Islet of Langerhans (tissue), 1 donor: Measurements from ENCODE around the gene NLK.
"Not testable (repeated sequence)": the region's sequence is repeated elsewhere in the genome, so short reads cannot be mapped to it uniquely, and the experiment has no call there.

ENCODE experiments used
- FAIRE-seq: peaks from one replicate; lab custom pipeline; 2011; peaks lifted over from hg19 to GRCh38; lab: Jason Lieb, UNC

Gene NLK

DNA sequence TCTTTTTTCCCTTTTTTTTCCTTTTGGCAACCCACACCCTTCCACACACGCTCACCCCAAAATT lies at the start of gene NLK:
NLK (plus strand) TSS at position 21 of the 64 bp plus-strand sequence. CDS start 197 bp downstream, outside the sequence.
- no peak for FAIRE-seq

GRCh38 chr17:27993161-27993695 lies 49.2 kb upstream of the NLK start:
- no peak for FAIRE-seq

GRCh38 chr17:27993723-27994310 lies 48.7 kb upstream of the NLK start:
- no peak for FAIRE-seq

- no peak for FAIRE-seq
These were observed 47.9 kb upstream of the NLK start for GRCh38 chr17:27994586-27994985.

GRCh38 chr17:27995554-27995953 lies 46.9 kb upstream of the NLK start:
- FAIRE-seq, result no peak

DNA sequence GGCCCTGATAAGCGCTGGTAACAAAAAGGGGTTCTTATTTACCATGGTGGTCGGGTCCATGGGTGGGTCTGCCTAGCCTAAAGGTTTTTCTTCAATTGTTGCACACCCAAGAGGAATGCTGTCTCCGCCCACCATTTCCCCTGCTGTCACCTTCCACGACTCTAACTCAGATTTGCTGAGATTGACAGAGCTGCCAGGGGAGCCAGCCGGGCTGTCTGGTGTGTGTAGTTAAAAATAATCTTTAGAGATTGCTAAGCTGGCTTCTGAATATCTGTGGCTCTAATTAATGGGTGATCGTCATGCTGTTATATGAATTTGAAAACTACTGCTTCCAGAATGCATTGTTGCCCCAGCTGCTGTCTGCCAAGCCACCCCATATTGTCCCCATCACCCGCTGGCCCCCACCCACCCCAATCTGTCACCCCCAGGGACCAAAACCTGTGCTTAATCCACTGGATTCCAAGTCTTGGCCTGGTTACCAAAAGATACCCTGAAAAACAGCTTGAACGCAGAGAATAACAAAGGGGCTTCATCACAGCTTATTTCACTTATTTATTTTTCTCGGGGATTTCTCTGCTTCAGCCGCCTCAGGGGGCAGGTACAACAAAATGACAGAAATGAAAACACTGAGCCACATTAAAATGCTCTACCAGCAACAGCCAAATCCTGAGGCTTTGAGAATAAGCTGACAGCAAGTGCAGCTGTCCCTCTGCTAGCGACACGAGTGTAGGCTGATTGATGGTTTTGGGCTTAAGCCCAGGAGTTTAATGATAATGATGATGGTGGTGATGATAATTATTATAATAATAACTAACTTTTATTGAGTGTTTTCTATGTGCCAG lies 46.1 kb upstream of the NLK start:
- FAIRE-seq, result no peak

- no peak for FAIRE-seq
These were observed 45.5 kb upstream of the NLK start for GRCh38 chr17:27997044-27997401.

DNA sequence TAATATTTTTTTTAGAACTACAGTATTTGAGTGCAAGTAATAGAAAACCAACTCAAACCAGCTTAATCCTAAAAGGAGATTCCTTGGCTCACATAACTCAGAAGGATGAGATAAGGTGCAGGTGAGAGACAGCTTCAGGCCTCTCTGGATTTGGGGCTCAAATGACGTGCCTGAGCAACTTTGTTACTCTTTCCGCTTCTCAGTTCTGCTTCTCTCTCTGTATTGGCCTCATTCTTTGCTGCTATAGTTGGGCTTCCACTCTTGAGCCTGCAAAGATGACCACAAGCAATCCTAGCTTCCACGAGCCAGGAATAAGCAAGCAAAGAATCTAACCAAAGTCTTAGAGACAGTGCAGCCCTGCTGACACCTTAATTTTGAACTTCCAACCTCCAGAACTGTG lies 45.0 kb upstream of the NLK start:
- FAIRE-seq, result no peak

DNA sequence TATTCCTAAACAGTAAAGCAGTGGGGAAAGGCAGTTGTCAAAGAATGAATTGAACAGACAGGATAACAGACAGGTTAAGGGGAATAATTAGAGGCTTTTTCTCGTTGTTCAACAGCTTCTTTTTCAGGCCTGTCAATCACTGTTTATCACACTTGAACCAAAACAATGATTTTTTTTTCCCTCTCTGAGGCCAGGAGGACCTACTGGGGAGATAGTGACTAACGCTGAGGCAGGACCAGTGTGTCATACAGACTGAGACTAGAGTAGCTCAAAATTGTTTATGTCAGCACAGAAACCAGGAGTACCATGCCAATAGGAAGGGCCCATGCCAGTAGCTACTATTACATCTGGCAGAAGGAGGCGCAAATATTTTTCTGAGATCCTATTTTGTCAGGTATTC lies 41.3 kb upstream of the NLK start:
- no peak for FAIRE-seq

- no peak for FAIRE-seq
These were observed 38.1 kb upstream of the NLK start for GRCh38 chr17:28004344-28004743.

DNA sequence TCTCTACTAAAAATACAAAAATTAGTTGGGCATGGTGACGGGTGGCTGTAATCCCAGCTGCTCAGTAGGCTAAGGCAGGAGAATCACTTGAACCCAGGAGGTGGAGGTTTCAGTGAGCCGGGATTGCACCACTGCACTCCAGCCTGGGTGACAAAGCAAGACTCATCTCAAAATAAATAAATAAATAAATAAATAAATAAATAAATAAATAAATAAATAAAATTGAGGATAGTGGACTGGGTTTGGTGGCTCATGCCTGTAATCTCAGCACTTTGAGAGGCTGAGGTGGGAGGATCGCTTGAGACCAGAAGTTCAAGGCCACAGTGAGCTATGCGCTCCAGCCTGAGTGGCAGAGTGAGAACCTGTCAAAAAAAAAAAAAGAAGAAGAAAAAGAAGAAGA lies 34.6 kb upstream of the NLK start:
- not testable (repeated sequence) for FAIRE-seq

- no peak for FAIRE-seq
These were observed 34.0 kb upstream of the NLK start for GRCh38 chr17:28008513-28008912.

- FAIRE-seq, result no peak
These were observed 32.1 kb upstream of the NLK start for GRCh38 chr17:28010406-28010805.

- FAIRE-seq, result no peak
These were observed 23.9 kb upstream of the NLK start for GRCh38 chr17:28018439-28019070.

- no peak for FAIRE-seq
These were observed 22.0 kb upstream of the NLK start for GRCh38 chr17:28020515-28020914.

- FAIRE-seq, result no peak
These were observed 13.4 kb upstream of the NLK start for GRCh38 chr17:28029044-28029443.

GRCh38 chr17:28030386-28030785 lies 12.1 kb upstream of the NLK start:
- peak; percentile 84 for FAIRE-seq

- no peak for FAIRE-seq
These were observed 11.3 kb upstream of the NLK start for GRCh38 chr17:28031174-28031573.

DNA sequence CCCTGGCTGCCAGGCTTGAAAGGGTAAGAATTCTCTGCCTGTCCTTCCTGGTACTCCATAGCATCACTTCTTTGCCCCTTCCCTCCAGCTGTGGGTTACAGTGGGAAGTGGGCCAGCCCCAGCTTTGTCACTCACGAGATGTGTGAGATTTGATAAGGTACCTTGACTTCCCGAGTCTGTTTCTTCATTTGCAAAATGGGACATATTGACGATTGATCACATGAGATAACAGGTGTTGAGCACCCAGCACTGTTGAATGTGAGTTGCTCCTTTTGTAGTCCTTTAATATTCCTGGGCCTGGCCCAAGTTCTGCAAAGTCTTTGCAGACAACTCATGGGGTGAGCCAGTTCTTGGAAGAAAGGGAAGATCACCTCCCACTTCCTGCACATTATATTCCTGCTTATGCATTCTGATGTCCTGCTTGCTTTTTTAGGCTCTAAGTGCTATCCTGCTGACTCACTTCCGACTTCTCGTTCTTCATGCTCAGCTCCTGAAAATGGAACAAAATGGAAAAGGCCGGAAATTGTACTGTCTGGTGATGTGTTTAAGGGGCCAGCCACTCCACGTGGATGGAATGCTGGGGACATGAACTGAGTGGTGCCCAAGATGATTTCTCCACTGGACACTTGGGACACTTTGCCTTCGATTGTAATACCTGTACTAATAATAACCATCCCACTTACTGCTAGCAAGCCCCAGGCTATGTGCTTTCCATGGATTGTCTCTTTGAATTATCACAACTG lies 8.3 kb upstream of the NLK start:
- no peak for FAIRE-seq

DNA sequence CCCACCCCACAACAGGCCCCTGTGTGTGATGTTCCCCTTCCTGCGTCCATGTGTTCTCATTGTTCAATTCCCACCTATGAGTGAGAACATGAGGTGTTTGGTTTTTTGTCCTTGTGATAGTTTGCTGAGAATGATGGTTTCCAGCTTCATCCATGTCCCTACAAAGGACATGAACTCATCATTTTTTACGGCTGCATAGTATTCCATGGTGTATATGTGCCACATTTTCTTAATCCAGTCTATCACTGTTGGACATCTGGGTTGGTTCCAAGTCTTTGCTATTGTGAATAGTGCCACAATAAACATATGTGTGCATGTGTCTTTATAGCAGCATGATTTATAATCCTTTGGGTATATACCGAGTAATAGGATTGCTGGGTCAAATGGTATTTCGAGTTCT lies 7.0 kb upstream of the NLK start:
- FAIRE-seq, result not testable (repeated sequence)

- not testable (repeated sequence) for FAIRE-seq
These were observed 6.6 kb upstream of the NLK start for GRCh38 chr17:28035884-28036283.

GRCh38 chr17:28038802-28039201 lies 3.7 kb upstream of the NLK start:
- FAIRE-seq, result no peak

DNA sequence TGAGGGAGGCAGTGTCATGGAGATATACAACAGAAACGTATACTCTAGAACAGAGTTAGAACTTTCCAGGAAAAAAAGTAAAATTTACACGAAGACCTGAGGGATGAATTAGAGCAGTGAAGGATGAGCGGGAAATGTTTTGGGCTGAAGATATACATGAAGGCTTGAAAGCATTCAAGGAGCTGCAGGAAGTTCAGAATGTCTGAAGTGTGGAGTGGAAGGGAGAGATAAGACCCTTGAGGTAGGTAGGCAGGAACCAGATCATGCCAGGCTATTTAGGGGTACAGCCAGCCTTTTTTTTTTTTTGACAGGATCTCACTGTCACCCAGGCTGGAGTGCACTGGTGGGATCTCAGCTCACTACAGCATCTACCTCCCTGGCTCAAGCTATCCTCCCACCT lies 3.2 kb upstream of the NLK start:
- FAIRE-seq, result no peak
